Measurements from ENCODE around the gene TUBGCP5. TPM values are rescaled to one million over a fixed set of nuclear protein-coding genes. Genes with fewer than 3 reads are reported as not detected.
"Not testable (repeated sequence)": the region's sequence is repeated elsewhere in the genome, so short reads cannot be mapped to it uniquely, and the experiment has no call there.

Gene TUBGCP5
- total and polyA plus RNA-seq, 2 donors, result 9.3 to 19.7 TPM

GRCh38 chr15:23026218-23026617 is 13.2 kb downstream of the TUBGCP5 start:
- WGBS, result 98% methylated on average over 1 of the region's 1 CpG
- Histone ChIP-seq H3K4me1 (ENCODE audit: control insufficient read depth in 2 of 2, insufficient read depth in 2 of 2, low read length in 2 of 2) (no peaks in the 10 kb centered on the region), H3K4me3 (ENCODE audit: low read length in 2 of 2) (no peak overlapping the region)

GRCh38 chr15:23022156-23022555 is 17.2 kb downstream of the TUBGCP5 start:
- Histone ChIP-seq H3K9me3 (ENCODE audit: control insufficient read depth in 2 of 2, insufficient read depth in 1 of 2, low read length in 1 of 2) (no peaks in the 10 kb centered on the region), H3K27ac (ENCODE audit: low read depth in 1 of 2, low read length in 1 of 2) (no peak overlapping the region), H3K4me3 (ENCODE audit: low read length in 2 of 2) (no peak overlapping the region), H3K27me3 (ENCODE audit: control insufficient read depth in 2 of 2, insufficient read depth in 1 of 2, low read length in 1 of 2) (no peaks in the 10 kb centered on the region), H3K36me3 (ENCODE audit: control insufficient read depth in 2 of 2, insufficient read depth in 2 of 2, low read length in 1 of 2) (peaks cover 39 to 43% of the 10 kb centered on the region in 2 donors), H3K4me1 (ENCODE audit: control insufficient read depth in 2 of 2, insufficient read depth in 2 of 2, low read length in 2 of 2) (no peaks in the 10 kb centered on the region)
- 98% methylated on average over 2 of the region's 2 CpGs for WGBS
- DNase-seq (ENCODE audit: low read depth in 6 of 9, low spot score in 9 of 9), result no peak

More at GRCh38 chr15:23026218-23026617, 13.2 kb downstream of the TUBGCP5 start:
- Histone ChIP-seq H3K36me3 (ENCODE audit: control insufficient read depth in 2 of 2, insufficient read depth in 2 of 2, low read length in 1 of 2) (peaks cover 35 to 43% of the 10 kb centered on the region in 2 donors), H3K27me3 (ENCODE audit: control insufficient read depth in 2 of 2, insufficient read depth in 1 of 2, low read length in 1 of 2) (no peaks in the 10 kb centered on the region), H3K27ac (ENCODE audit: low read depth in 1 of 2, low read length in 1 of 2) (no peak overlapping the region), H3K9me3 (ENCODE audit: control insufficient read depth in 2 of 2, insufficient read depth in 1 of 2, low read length in 1 of 2) (no peaks in the 10 kb centered on the region)
- no peak for DNase-seq (ENCODE audit: low read depth in 6 of 9, low spot score in 9 of 9)

GRCh38 chr15:23014394-23015000 is 24.9 kb downstream of the TUBGCP5 start:
- Histone ChIP-seq H3K4me3 (ENCODE audit: low read length in 2 of 2) (no peak overlapping the region), H3K27me3 (ENCODE audit: control insufficient read depth in 2 of 2, insufficient read depth in 1 of 2, low read length in 1 of 2) (no peaks in the 10 kb centered on the region), H3K27ac (ENCODE audit: low read depth in 1 of 2, low read length in 1 of 2) (no peak overlapping the region), H3K4me1 (ENCODE audit: control insufficient read depth in 2 of 2, insufficient read depth in 2 of 2, low read length in 2 of 2) (no peaks in the 10 kb centered on the region), H3K36me3 (ENCODE audit: control insufficient read depth in 2 of 2, insufficient read depth in 2 of 2, low read length in 1 of 2) (peaks cover 38 to 50% of the 10 kb centered on the region in 2 donors), H3K9me3 (ENCODE audit: control insufficient read depth in 2 of 2, insufficient read depth in 1 of 2, low read length in 1 of 2) (no peaks in the 10 kb centered on the region)
- DNase-seq (ENCODE audit: low read depth in 6 of 9, low spot score in 9 of 9), result no peak
- WGBS, result 97% methylated on average over 3 of the region's 3 CpGs

DNA sequence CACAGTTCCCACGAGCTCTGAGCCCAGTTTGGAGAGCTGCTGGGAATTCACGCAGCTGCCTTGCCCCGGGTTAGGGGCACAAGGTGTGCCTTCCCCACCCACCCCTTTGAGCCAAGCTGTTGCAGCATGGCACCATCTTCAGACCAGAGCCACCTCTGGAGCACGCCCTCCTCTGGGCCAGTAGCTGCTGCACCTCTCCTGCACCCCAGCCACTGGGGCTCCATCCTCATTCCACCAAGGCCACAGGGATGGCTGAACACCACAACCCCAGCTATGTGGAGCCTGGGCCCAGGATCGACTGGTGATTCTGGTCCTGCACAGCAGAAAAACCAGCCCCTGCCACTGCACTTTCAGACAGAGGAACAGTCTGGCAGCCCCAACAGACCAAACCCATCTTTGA is 25.7 kb downstream of the TUBGCP5 start:
- DNase-seq (ENCODE audit: low read depth in 6 of 9, low spot score in 9 of 9), result no peak
- 96% methylated on average over 5 of the region's 5 CpGs for WGBS
- peaks cover 31 to 43% of the 10 kb centered on the region in 2 donors for H3K36me3 ChIP-seq (ENCODE audit: control insufficient read depth in 2 of 2, insufficient read depth in 2 of 2, low read length in 1 of 2)

GRCh38 chr15:23012616-23013015 is 26.8 kb downstream of the TUBGCP5 start:
- WGBS, result 98% methylated on average over 9 of the region's 9 CpGs
- H3K27ac ChIP-seq (ENCODE audit: low read depth in 1 of 2, low read length in 1 of 2); H3K9me3 ChIP-seq (ENCODE audit: control insufficient read depth in 2 of 2, insufficient read depth in 1 of 2, low read length in 1 of 2); H3K4me1 ChIP-seq (ENCODE audit: control insufficient read depth in 2 of 2, insufficient read depth in 2 of 2, low read length in 2 of 2); H3K4me3 ChIP-seq (ENCODE audit: low read length in 2 of 2); H3K27me3 ChIP-seq (ENCODE audit: control insufficient read depth in 2 of 2, insufficient read depth in 1 of 2, low read length in 1 of 2); DNase-seq (ENCODE audit: low read depth in 6 of 9, low spot score in 9 of 9): not testable (repeated sequence)
- peaks cover 34 to 50% of the 10 kb centered on the region in 2 donors for H3K36me3 ChIP-seq (ENCODE audit: control insufficient read depth in 2 of 2, insufficient read depth in 2 of 2, low read length in 1 of 2)

More for the DNA sequence above, 25.7 kb downstream of the TUBGCP5 start:
- Histone ChIP-seq H3K9me3 (ENCODE audit: control insufficient read depth in 2 of 2, insufficient read depth in 1 of 2, low read length in 1 of 2) (no peaks in the 10 kb centered on the region), H3K27ac (ENCODE audit: low read depth in 1 of 2, low read length in 1 of 2) (no peak overlapping the region), H3K4me1 (ENCODE audit: control insufficient read depth in 2 of 2, insufficient read depth in 2 of 2, low read length in 2 of 2) (no peaks in the 10 kb centered on the region), H3K4me3 (ENCODE audit: low read length in 2 of 2) (no peak overlapping the region), H3K27me3 (ENCODE audit: control insufficient read depth in 2 of 2, insufficient read depth in 1 of 2, low read length in 1 of 2) (no peaks in the 10 kb centered on the region)

DNA sequence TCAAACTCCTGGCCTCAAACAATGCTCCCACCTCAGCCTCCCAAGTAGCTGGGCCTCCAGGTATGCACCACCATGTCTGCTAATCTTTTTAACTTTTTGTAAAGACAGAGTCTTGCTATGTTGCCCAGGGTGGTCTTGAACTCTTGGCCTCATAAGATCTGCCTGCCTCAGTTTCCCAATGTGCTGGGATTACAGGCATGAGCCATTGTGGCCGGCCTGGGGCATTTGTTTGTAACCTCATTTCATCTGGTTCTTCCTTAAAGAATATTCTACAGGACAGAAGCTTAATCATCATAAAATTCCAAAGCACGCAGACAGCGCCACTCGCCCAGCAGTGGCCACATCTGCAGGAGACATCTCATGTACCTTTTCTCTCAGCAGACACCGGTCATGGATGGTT is 35.6 kb downstream of the TUBGCP5 start:
- 98% methylated on average over 5 of the region's 5 CpGs for WGBS
- Histone ChIP-seq H3K4me1 (ENCODE audit: control insufficient read depth in 2 of 2, insufficient read depth in 2 of 2, low read length in 2 of 2) (no peaks in the 10 kb centered on the region), H3K4me3 (ENCODE audit: low read length in 2 of 2) (no peak overlapping the region), H3K9me3 (ENCODE audit: control insufficient read depth in 2 of 2, insufficient read depth in 1 of 2, low read length in 1 of 2) (no peaks in the 10 kb centered on the region), H3K27me3 (ENCODE audit: control insufficient read depth in 2 of 2, insufficient read depth in 1 of 2, low read length in 1 of 2) (no peaks in the 10 kb centered on the region), H3K36me3 (ENCODE audit: control insufficient read depth in 2 of 2, insufficient read depth in 2 of 2, low read length in 1 of 2) (peaks cover 37 to 60% of the 10 kb centered on the region in 2 donors), H3K27ac (ENCODE audit: low read depth in 1 of 2, low read length in 1 of 2) (no peak overlapping the region)
- DNase-seq (ENCODE audit: low read depth in 6 of 9, low spot score in 9 of 9), result no peak

DNA sequence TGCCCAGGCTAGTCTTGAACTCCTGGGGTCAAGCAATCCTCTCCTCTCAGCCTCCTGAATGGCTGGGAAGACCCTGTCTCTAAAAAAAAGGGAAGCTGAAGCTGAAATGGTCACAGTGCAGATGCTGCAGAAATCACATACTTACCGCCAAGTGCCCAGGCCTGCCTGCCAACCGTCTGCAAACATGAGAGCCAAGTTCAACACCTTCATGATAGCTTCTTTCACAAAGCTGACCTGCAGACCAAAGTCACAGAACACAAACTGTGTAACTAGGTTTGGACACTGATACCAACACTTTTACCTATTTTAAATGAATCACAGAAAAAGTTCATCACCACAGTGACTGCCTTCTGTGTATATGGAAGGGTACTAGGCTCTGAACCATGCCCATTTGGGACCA is 36.4 kb downstream of the TUBGCP5 start:
- H3K36me3 ChIP-seq (ENCODE audit: control insufficient read depth in 2 of 2, insufficient read depth in 2 of 2, low read length in 1 of 2), result peaks cover 35 to 58% of the 10 kb centered on the region in 2 donors
- H3K27ac ChIP-seq (ENCODE audit: low read depth in 1 of 2, low read length in 1 of 2), result no peak overlapping the region
- no peaks in the 10 kb centered on the region for H3K9me3 ChIP-seq (ENCODE audit: control insufficient read depth in 2 of 2, insufficient read depth in 1 of 2, low read length in 1 of 2)
- DNase-seq (ENCODE audit: low read depth in 6 of 9, low spot score in 9 of 9), result no peak
- H3K4me3 ChIP-seq (ENCODE audit: low read length in 2 of 2), result no peak overlapping the region
- no peaks in the 10 kb centered on the region for H3K27me3 ChIP-seq (ENCODE audit: control insufficient read depth in 2 of 2, insufficient read depth in 1 of 2, low read length in 1 of 2)
- no peaks in the 10 kb centered on the region for H3K4me1 ChIP-seq (ENCODE audit: control insufficient read depth in 2 of 2, insufficient read depth in 2 of 2, low read length in 2 of 2)
- 98% methylated on average over 2 of the region's 2 CpGs for WGBS

DNA sequence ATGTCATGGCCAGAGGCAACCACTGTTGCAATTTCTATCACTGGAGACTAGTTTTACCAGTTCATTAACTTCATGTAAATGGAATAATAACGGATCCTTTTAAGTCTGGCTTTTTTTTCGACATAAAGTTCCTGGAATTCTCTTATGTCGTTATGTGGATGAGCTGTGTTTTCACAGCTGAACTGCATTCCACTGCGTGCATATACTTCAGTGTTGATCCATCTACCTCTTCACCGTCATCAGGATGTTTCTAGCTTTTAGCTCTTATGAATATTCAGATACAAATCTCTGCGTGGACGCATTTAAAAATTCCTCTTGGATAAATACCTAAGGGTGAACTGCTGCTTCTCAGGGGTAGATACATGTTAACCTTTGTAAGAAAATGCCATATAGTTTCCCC is 43.6 kb downstream of the TUBGCP5 start:
- H3K4me1 ChIP-seq (ENCODE audit: control insufficient read depth in 2 of 2, insufficient read depth in 2 of 2, low read length in 2 of 2), result no peaks in the 10 kb centered on the region
- peaks cover 12 to 17% of the 10 kb centered on the region in 2 donors for H3K36me3 ChIP-seq (ENCODE audit: control insufficient read depth in 2 of 2, insufficient read depth in 2 of 2, low read length in 1 of 2)
- H3K4me3 ChIP-seq (ENCODE audit: low read length in 2 of 2), result no peak overlapping the region
- H3K27me3 ChIP-seq (ENCODE audit: control insufficient read depth in 2 of 2, insufficient read depth in 1 of 2, low read length in 1 of 2), result no peaks in the 10 kb centered on the region
- no peak overlapping the region for H3K27ac ChIP-seq (ENCODE audit: low read depth in 1 of 2, low read length in 1 of 2)
- no peaks in the 10 kb centered on the region for H3K9me3 ChIP-seq (ENCODE audit: control insufficient read depth in 2 of 2, insufficient read depth in 1 of 2, low read length in 1 of 2)
- WGBS, result 97% methylated on average over 7 of the region's 7 CpGs
- no peak for DNase-seq (ENCODE audit: low read depth in 6 of 9, low spot score in 9 of 9)

- 90% methylated on average over 5 of the region's 5 CpGs for WGBS
- H3K4me1 ChIP-seq (ENCODE audit: control insufficient read depth in 2 of 2, insufficient read depth in 2 of 2, low read length in 2 of 2), result no peaks in the 10 kb centered on the region
- DNase-seq (ENCODE audit: low read depth in 6 of 9, low spot score in 9 of 9), result no peak
- H3K36me3 ChIP-seq (ENCODE audit: control insufficient read depth in 2 of 2, insufficient read depth in 2 of 2, low read length in 1 of 2), result peaks cover 2 to 4% of the 10 kb centered on the region in 2 donors
- H3K27ac ChIP-seq (ENCODE audit: low read depth in 1 of 2, low read length in 1 of 2), result no peak overlapping the region
- H3K9me3 ChIP-seq (ENCODE audit: control insufficient read depth in 2 of 2, insufficient read depth in 1 of 2, low read length in 1 of 2), result no peaks in the 10 kb centered on the region
- no peak overlapping the region for H3K4me3 ChIP-seq (ENCODE audit: low read length in 2 of 2)
- no peaks in the 10 kb centered on the region for H3K27me3 ChIP-seq (ENCODE audit: control insufficient read depth in 2 of 2, insufficient read depth in 1 of 2, low read length in 1 of 2)
These were observed 47.4 kb downstream of the TUBGCP5 start for GRCh38 chr15:22992024-22992326.

All from thymus (tissue), 11 donors.